Mucosa of rectum (tissue), 2 donors: ENCODE measurements around the gene DISP3.

Experiments used
- H3K27ac ChIP-seq, 2 donors: one replicate each; pipeline ENCODE4 v1.7.0; 2013; ENCODE audit warnings: inconsistent platforms in 2 of 2, low read depth in 2 of 2, low read length in 2 of 2
- H3K27me3 ChIP-seq, 2 donors: one replicate each; pipeline ENCODE4 v1.7.0; 2013; ENCODE audit warnings: low read length in 2 of 2; ENCODE audit not compliant: control insufficient read depth in 2 of 2, insufficient read depth in 2 of 2
- H3K36me3 ChIP-seq, 2 donors: one replicate each; pipeline ENCODE4 v1.7.0; 2013; ENCODE audit warnings: low read length in 2 of 2; ENCODE audit not compliant: control insufficient read depth in 2 of 2, insufficient read depth in 2 of 2
- H3K4me1 ChIP-seq, 2 donors: one replicate each; pipeline ENCODE4 v1.7.0; 2013; ENCODE audit warnings: low read length in 2 of 2, mild to moderate bottlenecking in 1 of 2; ENCODE audit not compliant: control insufficient read depth in 2 of 2, insufficient read depth in 2 of 2
- H3K4me3 ChIP-seq, 2 donors: one replicate each; pipeline ENCODE4 v1.7.0; 2013; ENCODE audit warnings: low read length in 2 of 2
- H3K9ac ChIP-seq, 2 donors: one replicate each; pipeline ENCODE4 v1.7.0; 2013; ENCODE audit warnings: low read length in 2 of 2, low read depth in 1 of 2, mild to moderate bottlenecking in 1 of 2
- H3K9me3 ChIP-seq, 2 donors: one replicate each; pipeline ENCODE4 v1.7.0; 2013; ENCODE audit warnings: low read length in 2 of 2; ENCODE audit not compliant: control insufficient read depth in 2 of 2
- donor health status: healthy.
- donor health status: Normal muscosa, but diverticular disease.

Gene DISP3

DNA sequence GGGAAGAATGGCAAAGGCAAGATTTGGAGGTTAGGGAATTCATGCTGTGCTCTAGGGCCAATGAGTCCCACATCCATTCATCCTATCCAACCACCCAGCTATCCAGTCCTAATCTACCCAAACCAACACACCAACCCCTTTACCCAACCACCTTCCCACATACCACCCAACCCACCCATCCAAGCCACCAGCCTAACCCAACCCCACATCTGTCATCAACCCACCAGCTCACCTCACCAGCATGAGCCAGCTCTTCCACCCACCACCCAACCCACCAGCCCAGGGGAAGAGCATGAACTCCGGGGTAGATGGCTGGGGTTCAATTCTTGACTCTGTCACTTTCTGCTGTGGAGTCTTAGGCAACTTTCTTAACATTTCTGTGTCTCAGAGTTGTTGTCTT lies 35.9 kb upstream of the DISP3 start:
- H3K4me1 ChIP-seq: no peaks in the 10 kb centered on the region
- H3K9me3 ChIP-seq: no peaks in the 10 kb centered on the region
- H3K27me3 ChIP-seq: peaks cover 2 to 13% of the 10 kb centered on the region in 2 donors
- no peaks in the 10 kb centered on the region for H3K36me3 ChIP-seq
- no peak overlapping the region for H3K27ac ChIP-seq
- no peak overlapping the region for H3K4me3 ChIP-seq
- no peak overlapping the region for H3K9ac ChIP-seq

DNA sequence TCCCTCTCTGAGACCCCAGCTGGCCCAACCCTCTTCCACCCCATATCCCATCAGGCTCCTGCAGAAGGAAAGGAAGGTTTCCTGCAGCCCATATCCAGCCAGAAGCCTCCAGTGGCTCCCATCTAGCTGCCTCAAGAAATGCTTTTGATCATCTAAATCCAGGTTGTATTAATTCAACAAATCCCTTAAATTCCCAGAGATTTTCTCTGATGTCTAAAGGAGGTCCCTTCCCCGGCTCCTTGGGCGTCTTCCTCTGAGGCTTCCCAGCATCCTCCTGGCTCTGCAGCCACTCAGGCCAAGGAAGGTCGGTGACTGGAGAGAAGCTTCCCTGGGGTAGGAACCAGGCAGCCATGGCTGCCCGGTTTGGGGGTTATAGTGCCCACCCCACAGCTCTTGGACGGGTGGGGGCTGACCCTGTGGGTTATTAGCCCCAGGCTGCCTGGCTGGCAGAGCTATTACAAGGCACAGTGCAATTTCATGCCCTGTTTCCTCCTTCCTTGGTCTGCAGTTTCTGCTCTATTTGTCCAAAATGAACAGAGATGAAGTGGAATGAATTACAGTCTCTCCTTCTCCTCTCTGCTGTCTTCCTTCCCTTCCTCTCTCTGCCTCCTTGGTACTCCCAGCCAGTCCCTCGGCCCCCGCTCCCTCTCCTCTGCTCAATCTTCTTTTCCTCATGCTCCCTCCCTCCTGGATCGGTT lies 34.8 kb upstream of the DISP3 start:
- H3K9me3 ChIP-seq: no peaks in the 10 kb centered on the region
- H3K4me3 ChIP-seq: no peak overlapping the region
- H3K4me1 ChIP-seq: no peaks in the 10 kb centered on the region
- H3K27me3 ChIP-seq: peaks cover 2 to 13% of the 10 kb centered on the region in 2 donors
- no peak overlapping the region for H3K9ac ChIP-seq
- no peak overlapping the region for H3K27ac ChIP-seq
- no peaks in the 10 kb centered on the region for H3K36me3 ChIP-seq

DNA sequence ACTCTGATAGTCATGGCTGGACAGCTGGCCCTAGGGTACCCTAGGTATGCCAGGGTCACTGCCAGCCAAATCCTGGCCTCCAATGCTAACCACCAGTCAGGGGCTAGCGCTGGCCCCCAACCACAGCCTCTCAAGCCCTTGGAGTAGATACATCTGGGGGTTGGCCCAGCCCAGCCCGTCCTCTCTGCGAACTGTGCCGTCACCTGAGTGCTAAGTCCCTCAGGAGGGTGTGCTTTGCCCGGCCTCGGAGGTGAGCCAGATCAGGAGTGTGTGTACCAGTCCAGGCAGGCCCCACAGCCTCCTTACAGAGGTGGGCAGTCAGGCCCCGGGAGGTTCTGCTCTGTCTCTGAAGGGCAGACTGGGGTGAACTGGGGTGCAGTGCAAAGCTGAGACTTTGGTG lies 34.0 kb upstream of the DISP3 start:
- Histone ChIP-seq H3K27me3 (peaks cover 2 to 13% of the 10 kb centered on the region in 2 donors), H3K9ac (no peak overlapping the region), H3K27ac (no peak overlapping the region), H3K4me1 (no peaks in the 10 kb centered on the region), H3K36me3 (no peaks in the 10 kb centered on the region), H3K4me3 (no peak overlapping the region), H3K9me3 (no peaks in the 10 kb centered on the region)

DNA sequence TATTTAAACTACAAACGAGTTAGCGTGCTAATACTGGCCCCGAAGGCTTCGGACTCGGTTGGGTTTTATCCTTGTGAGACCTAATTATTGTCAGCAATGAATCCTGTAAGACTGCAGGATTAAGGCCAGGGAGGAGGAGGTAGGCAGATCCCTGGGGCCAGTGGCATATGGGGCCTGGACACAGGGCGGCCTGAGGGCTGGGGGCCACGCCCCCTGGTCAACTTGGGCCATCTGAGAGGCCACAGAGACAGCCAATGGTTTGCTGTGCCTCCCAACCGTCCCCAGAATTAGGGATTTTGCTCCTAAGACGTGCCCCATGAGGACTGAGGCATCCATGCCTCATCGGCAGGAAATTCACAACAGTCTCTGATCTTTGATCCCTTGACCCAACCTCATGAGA lies 31.1 kb upstream of the DISP3 start:
- Histone ChIP-seq H3K9me3 (no peaks in the 10 kb centered on the region), H3K9ac (no peak overlapping the region), H3K4me1 (no peaks in the 10 kb centered on the region), H3K4me3 (no peak overlapping the region), H3K27ac (no peak overlapping the region), H3K36me3 (no peaks in the 10 kb centered on the region), H3K27me3 (peaks cover 0 to 6% of the 10 kb centered on the region in 2 donors)

DNA sequence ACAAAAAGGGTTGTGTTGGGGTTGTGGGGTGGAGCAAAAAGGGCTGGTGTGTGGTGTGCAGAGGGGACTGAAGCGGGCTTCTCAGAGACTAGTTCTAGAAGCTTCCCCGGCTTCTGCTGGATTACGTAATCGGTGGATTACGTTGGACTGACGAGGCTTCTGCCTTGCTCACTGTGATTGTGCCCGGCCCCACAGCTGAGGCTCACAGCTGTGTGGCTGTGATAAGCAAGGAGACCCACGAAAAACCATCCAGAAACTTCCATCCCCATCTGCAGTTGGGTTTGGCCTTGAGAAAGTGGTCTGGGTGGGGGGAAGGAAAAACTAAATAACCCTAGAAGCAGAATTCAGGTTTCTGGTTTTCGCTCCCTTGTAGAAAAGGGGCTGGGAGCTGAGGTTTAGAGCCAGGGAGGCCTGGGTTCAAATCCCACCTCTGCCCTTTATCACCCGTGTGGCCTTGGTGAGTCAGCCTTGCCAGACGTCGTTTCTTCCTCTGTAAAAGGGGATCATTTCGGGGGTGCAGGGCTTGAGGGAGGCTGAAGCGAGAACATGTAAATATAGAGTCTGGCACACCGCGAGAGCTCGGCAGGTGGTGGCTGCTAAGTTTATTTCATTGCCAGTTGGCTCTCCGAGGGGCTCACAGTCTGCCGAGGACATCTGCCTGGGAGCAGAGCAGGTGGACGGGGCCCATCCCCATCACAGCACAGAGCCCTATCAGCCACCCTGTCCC lies 30.4 kb upstream of the DISP3 start:
- no peak overlapping the region for H3K4me3 ChIP-seq
- H3K27me3 ChIP-seq: peaks cover 0 to 5% of the 10 kb centered on the region in 2 donors
- no peaks in the 10 kb centered on the region for H3K4me1 ChIP-seq
- H3K36me3 ChIP-seq: no peaks in the 10 kb centered on the region
- no peak overlapping the region for H3K27ac ChIP-seq
- H3K9ac ChIP-seq: no peak overlapping the region
- H3K9me3 ChIP-seq: no peaks in the 10 kb centered on the region

DNA sequence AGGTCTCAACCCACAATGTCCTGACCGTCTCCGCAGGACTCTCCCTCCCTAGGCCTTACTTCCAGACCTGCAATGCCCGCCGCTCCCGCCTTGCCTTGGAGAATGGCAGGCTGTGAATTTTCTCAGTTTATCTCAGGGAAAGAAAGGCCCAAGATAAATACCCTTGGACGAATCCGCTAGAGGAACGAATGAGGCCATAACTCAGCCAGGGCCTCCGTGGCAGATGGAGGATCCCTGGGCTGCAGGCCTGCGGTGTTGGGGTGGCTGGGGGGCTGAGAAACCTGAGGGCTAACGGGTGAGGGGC lies 29.9 kb upstream of the DISP3 start:
- no peaks in the 10 kb centered on the region for H3K4me1 ChIP-seq
- no peaks in the 10 kb centered on the region for H3K36me3 ChIP-seq
- no peak overlapping the region for H3K4me3 ChIP-seq
- H3K27ac ChIP-seq: no peak overlapping the region
- H3K27me3 ChIP-seq: peaks cover 5% of the 10 kb centered on the region in 2 donors
- no peaks in the 10 kb centered on the region for H3K9me3 ChIP-seq
- no peak overlapping the region for H3K9ac ChIP-seq

DNA sequence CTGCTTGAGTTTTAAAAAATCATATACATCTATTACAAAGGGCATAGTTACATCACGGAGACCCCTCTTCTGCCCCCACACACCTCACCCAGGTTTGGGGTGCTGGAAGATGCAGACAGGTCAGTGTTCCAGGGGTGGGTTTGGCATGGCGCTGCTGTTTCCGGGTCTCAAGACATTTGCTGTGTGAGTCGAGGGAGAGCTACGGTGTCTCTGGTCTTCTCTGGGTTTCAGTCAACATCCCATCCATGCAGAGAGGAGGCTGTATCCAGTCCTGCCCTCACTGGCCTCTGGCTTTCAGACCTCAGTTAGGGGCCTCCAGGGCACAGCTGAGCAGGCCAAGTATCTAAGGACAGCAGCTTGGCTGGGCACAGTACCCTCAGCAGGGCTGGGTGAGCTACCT lies 28.6 kb upstream of the DISP3 start:
- Histone ChIP-seq H3K36me3 (no peaks in the 10 kb centered on the region), H3K27me3 (peaks cover 5% of the 10 kb centered on the region in 2 donors), H3K9ac (no peak overlapping the region)

DNA sequence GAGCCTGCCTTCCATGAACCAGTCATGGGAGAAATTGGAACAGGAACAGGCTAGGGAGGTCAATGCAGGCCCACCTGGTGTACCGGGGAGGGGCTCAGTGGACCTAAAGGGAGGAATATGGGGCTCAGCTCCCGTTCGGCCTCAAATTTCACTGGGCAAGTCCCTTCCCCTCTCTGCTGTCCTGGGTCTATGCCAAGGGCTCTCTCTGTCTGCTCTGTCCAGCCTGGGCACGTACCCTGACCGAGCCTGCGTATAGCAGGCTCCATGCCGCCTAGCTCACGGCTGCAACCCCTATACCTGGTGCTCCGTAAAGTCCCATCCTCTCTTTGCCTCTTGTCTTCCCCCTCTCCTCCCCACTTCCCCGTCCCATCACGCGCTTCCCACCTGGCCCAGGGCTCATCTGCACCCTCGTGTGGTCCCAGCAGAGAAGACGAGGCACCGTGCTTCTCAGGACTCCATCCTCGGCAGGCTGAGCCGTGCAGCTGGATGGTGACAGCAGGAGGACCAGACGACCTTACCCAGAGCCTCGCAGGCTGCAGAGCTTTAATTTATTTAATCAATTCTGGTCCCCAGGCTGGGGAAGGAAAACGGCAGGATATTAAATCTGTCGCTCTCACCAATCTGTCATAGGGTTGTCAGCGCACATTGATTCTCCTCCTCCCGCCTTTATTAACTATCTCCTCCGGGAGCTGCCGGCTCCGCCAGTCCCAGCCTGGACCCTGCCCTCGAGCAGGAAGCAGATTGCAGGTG lies 25.0 kb upstream of the DISP3 start:
- Histone ChIP-seq H3K27ac (no peak overlapping the region), H3K9ac (no peak overlapping the region), H3K4me1 (no peaks in the 10 kb centered on the region), H3K9me3 (no peaks in the 10 kb centered on the region), H3K36me3 (no peaks in the 10 kb centered on the region), H3K27me3 (peaks cover 0 to 5% of the 10 kb centered on the region in 2 donors), H3K4me3 (no peak overlapping the region)

More for the DNA sequence above, 28.6 kb upstream of the DISP3 start:
- H3K4me3 ChIP-seq: no peak overlapping the region
- H3K27ac ChIP-seq: no peak overlapping the region
- H3K4me1 ChIP-seq: no peaks in the 10 kb centered on the region
- no peaks in the 10 kb centered on the region for H3K9me3 ChIP-seq

DNA sequence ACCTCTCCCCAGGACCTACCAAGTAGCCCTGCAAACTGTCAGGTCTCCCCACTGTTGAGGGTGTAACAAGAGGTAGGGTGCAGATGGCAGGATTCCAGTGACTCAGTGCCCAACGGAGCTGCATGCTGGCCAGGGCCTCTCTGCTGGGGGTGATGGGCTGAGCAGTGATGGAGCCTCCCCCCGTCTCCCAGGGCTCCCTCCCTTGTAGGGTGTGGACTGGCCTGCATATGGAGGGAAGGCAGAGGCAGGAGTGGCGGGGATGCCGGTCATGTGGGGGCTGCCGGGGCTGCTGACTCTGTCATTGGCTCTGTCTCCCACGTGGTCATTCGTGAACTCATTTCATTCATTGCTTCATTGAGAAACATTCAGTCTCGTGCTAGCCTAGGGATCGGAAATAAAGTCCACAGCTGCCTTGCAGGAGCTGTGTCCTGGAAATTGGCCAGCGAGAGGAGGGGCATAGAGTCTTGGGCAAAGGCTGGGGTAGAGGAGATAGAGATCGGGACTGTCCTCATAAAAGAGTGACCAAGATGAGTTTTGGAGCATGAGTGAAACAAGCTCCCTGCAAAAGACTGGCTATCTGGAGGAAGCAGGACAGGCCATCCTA lies 22.9 kb upstream of the DISP3 start:
- Histone ChIP-seq H3K4me1 (no peaks in the 10 kb centered on the region), H3K9ac (no peak overlapping the region), H3K27ac (no peak overlapping the region), H3K27me3 (peaks cover 3 to 5% of the 10 kb centered on the region in 2 donors), H3K36me3 (no peaks in the 10 kb centered on the region), H3K4me3 (no peak overlapping the region), H3K9me3 (no peaks in the 10 kb centered on the region)

DNA sequence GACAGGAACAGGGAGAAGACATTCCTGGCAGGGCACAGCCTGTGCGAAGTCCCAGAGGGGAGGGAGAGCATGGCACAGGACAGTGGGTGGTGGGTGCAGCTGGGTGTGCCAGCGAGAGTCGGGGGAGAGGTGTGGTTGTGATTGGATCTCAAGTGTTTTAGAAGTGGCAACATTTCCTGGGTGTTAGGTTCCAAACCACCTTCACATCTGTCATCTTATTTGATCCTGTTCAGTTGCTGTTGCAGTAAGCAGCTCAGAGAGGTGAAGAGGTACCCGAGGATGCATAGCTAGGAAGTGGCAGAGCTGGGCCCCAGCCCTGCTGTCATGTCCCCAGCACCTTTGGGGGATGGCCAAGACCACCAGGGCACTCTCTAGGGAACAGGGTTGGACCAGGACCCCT lies 22.0 kb upstream of the DISP3 start:
- no peaks in the 10 kb centered on the region for H3K36me3 ChIP-seq
- peaks cover 3 to 5% of the 10 kb centered on the region in 2 donors for H3K27me3 ChIP-seq
- no peak overlapping the region for H3K9ac ChIP-seq
- H3K4me3 ChIP-seq: no peak overlapping the region
- no peaks in the 10 kb centered on the region for H3K4me1 ChIP-seq
- H3K27ac ChIP-seq: no peak overlapping the region
- no peaks in the 10 kb centered on the region for H3K9me3 ChIP-seq
